Measurements from ENCODE around the gene UBE2Q2. TPM values are rescaled to one million over a fixed set of nuclear protein-coding genes. Genes with fewer than 3 reads are reported as not detected.

Gene UBE2Q2
- polyA plus RNA-seq, 3 donors, result 13.6 to 22.1 (median 20.9) TPM

DNA sequence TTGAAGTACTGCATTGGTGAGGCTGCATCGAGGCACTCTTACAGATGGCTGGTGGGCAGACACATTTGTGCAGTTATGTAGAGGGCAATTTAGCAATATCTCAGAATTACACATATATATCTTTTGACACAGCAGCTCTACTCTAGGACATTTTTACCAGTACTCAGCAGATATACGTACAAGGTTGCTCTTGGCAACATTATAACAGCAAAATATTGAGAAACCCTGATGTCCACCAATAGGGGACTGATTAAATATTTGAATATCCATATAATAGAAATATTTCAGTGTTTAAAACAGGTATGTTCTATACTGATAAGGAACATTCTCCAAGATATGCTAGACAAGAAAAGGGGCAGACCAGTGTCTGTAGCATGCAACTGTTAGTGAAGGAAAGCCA is 52.5 kb downstream of the UBE2Q2 start:
- H3K4me3 ChIP-seq (replicated peaks in 1 of 3; ENCODE audit: low read depth in 2 of 3, low read length in 3 of 3), result no peak overlapping the region
- no CpG with 5 or more reads among the region's 2 CpGs for WGBS (ENCODE audit: insufficient coverage)
- no peak for DNase-seq
- no peak overlapping the region for H3K27ac ChIP-seq (ENCODE audit: low read depth in 1 of 2, low read length in 2 of 2)
- no peaks in the 10 kb centered on the region for H3K9me3 ChIP-seq (replicated peaks in 1 of 2; ENCODE audit: control insufficient read depth in 1 of 2, insufficient read depth in 1 of 2, low read length in 2 of 2)
- Mint-ChIP-seq H3K36me3 (peaks cover 42 to 48% of the 10 kb centered on the region in 2 donors), H3K27me3 (ENCODE audit: low read depth in 3 of 3) (no peaks in the 10 kb centered on the region), H3K4me1 (peaks cover 8% of the 10 kb centered on the region), H3K9me3 (no peaks in the 10 kb centered on the region), H3K27ac (peak overlapping the region in 1 of 7 donors; percentile 10), H3K4me3 (no peak overlapping the region)
- no peak overlapping the region for H3K9ac ChIP-seq (ENCODE audit: insufficient read depth, low read length, poor library complexity, severe bottlenecking)
- H3K79me2 ChIP-seq (ENCODE audit: insufficient read depth, low read length), result no peaks in the 10 kb centered on the region
- no peaks in the 10 kb centered on the region for H4K20me1 ChIP-seq (ENCODE audit: insufficient read depth, low read length)
- H3K4me1 ChIP-seq (ENCODE audit: control insufficient read depth in 1 of 2, insufficient read depth in 2 of 2, low read length in 2 of 2), result peaks cover 4 to 6% of the 10 kb centered on the region in 2 donors
- intact Hi-C loops (cut with micrococcal nuclease), result no loop called here
- no peak overlapping the region for H2AFZ ChIP-seq (ENCODE audit: insufficient read depth, low read depth, low read length, poor library complexity, severe bottlenecking)
- no peak overlapping the region for H3K4me2 ChIP-seq (replicated peaks; ENCODE audit: extremely low read depth, low read length, poor library complexity, severe bottlenecking)
- no peaks in the 10 kb centered on the region for H3K27me3 ChIP-seq (ENCODE audit: control insufficient read depth in 2 of 2, insufficient read depth in 2 of 2, low read length in 2 of 2)
- TF ChIP-seq, protein P1, sequence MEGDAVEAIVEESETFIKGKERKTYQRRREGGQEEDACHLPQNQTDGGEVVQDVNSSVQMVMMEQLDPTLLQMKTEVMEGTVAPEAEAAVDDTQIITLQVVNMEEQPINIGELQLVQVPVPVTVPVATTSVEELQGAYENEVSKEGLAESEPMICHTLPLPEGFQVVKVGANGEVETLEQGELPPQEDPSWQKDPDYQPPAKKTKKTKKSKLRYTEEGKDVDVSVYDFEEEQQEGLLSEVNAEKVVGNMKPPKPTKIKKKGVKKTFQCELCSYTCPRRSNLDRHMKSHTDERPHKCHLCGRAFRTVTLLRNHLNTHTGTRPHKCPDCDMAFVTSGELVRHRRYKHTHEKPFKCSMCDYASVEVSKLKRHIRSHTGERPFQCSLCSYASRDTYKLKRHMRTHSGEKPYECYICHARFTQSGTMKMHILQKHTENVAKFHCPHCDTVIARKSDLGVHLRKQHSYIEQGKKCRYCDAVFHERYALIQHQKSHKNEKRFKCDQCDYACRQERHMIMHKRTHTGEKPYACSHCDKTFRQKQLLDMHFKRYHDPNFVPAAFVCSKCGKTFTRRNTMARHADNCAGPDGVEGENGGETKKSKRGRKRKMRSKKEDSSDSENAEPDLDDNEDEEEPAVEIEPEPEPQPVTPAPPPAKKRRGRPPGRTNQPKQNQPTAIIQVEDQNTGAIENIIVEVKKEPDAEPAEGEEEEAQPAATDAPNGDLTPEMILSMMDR (IDR thresholded peaks at IDR 0.05), result no peak
- peaks cover 31 to 64% of the 10 kb centered on the region in 2 donors for H3K36me3 ChIP-seq (replicated peaks in 1 of 2; ENCODE audit: control insufficient read depth in 1 of 2, insufficient read depth in 2 of 2, low read length in 2 of 2)

DNA sequence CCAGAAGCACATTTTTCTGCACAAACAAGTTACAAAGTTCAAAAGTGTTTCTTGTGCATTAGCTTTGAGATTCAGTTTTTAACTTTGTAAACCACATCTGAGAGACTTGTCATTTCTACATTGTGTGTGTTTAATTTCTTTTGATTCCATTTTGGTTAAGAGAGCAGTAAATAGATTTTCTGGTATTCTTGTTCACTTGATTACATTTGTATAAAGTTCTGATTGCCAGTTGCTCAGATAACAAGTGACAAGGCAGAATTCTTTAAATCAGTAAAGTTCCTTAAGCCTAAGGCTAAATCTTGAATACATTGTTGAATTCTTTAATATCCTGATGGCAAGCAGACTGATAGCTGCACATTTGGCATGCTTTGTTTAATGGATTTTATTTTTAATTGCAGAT is 57.3 kb downstream of the UBE2Q2 start:
- Histone ChIP-seq H3K27me3 (ENCODE audit: control insufficient read depth in 2 of 2, insufficient read depth in 2 of 2, low read length in 2 of 2) (no peaks in the 10 kb centered on the region), H3K9ac (ENCODE audit: insufficient read depth, low read length, poor library complexity, severe bottlenecking) (no peak overlapping the region), H3K4me3 (replicated peaks in 1 of 3; ENCODE audit: low read depth in 2 of 3, low read length in 3 of 3) (no peak overlapping the region), H3K4me2 (replicated peaks; ENCODE audit: extremely low read depth, low read length, poor library complexity, severe bottlenecking) (no peak overlapping the region), H3K27ac (ENCODE audit: low read depth in 1 of 2, low read length in 2 of 2) (peak overlapping the region in 1 of 2 donors; percentile 6), H3K79me2 (ENCODE audit: insufficient read depth, low read length) (peaks cover 18% of the 10 kb centered on the region), H2AFZ (ENCODE audit: insufficient read depth, low read depth, low read length, poor library complexity, severe bottlenecking) (no peak overlapping the region), H3K9me3 (replicated peaks in 1 of 2; ENCODE audit: control insufficient read depth in 1 of 2, insufficient read depth in 1 of 2, low read length in 2 of 2) (no peaks in the 10 kb centered on the region), H4K20me1 (ENCODE audit: insufficient read depth, low read length) (no peaks in the 10 kb centered on the region), H3K4me1 (ENCODE audit: control insufficient read depth in 1 of 2, insufficient read depth in 2 of 2, low read length in 2 of 2) (peaks cover 6 to 20% of the 10 kb centered on the region in 2 donors), H3K36me3 (replicated peaks in 1 of 2; ENCODE audit: control insufficient read depth in 1 of 2, insufficient read depth in 2 of 2, low read length in 2 of 2) (peaks cover 15 to 41% of the 10 kb centered on the region in 2 donors)
- TF ChIP-seq, protein P1 (IDR thresholded peaks at IDR 0.05), result no peak
- no peak for DNase-seq
- Mint-ChIP-seq H3K4me3 (no peak overlapping the region), H3K27me3 (ENCODE audit: low read depth in 3 of 3) (peaks cover 0 to 3% (median 2%) of the 10 kb centered on the region in 3 donors), H3K27ac (no peak overlapping the region), H3K9me3 (peaks cover 0 to 2% (median 0%) of the 10 kb centered on the region in 7 donors), H3K4me1 (peaks cover 24% of the 10 kb centered on the region), H3K36me3 (peaks cover 15 to 23% of the 10 kb centered on the region in 2 donors)
- intact Hi-C loops (cut with micrococcal nuclease), result loop anchor here in 1 of 2 donors (5.0 kb wide), 1 partner anchor 58 kb away; the partner anchor contains the start of gene UBE2Q2

All from CD14-positive monocyte (primary cell).